Measurements from ENCODE around the gene SPSB1. TPM values are rescaled to one million over a fixed set of nuclear protein-coding genes. Genes with fewer than 3 reads are reported as not detected.

The SPSB1 gene
- total RNA-seq, 4 donors from 2014 or later, result 12.3 to 29.6 (median 20.7) TPM

DNA sequence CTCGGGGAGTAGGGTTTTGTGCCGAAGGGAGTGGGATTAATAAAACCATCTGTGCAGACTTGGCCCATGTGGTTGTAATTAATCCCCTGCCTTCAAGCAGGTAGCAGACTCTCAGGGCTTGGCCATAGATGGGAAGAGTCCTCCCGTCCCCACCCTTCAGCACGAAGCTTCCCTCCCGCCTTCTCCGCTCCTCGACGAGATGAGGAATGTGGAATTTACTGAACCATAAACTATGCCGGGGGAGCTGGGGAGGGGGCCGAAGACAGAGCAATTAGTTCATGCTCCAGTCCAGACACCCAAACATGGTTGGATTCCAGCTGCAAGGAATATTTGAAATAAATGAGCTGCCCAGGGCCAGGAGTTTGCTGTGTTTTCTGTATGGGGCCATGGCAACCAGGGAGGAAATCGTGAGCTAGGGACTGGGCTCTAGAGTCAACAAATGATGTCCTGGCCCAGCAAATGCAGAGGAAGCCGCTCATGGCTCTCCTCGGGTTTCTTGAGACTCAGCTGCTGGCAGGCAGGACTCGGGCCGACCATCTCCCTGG, 78.8 kb downstream of the SPSB1 start:
- Histone ChIP-seq H3K4me1 (peaks cover 8 to 27% of the 10 kb centered on the region in 2 donors), H3K36me3 (no peaks in the 10 kb centered on the region), H3K27me3 (no peaks in the 10 kb centered on the region), H3K9me3 (no peaks in the 10 kb centered on the region), H3K4me3 (no peak overlapping the region), H3K27ac (peak overlapping the region; percentile 94 to 95)
- TF ChIP-seq POLR2A (IDR thresholded peaks at IDR 0.05) (no peak), CTCF (IDR thresholded peaks at IDR 0.05) (no peak)
- DNase-seq, result peak; percentile 80 to 85
- intact Hi-C loops (cut with DNase I; ENCODE audit: low total_unique reads), result no loop called here

GRCh38 chr1:9371951-9372350, 79.3 kb downstream of the SPSB1 start:
- no peaks in the 10 kb centered on the region for H3K36me3 ChIP-seq
- no peak for TF ChIP-seq CTCF (IDR thresholded peaks at IDR 0.05)
- TF ChIP-seq POLR2A (IDR thresholded peaks at IDR 0.05), result no peak
- H3K27ac ChIP-seq, result peak overlapping the region; percentile 94 to 95
- intact Hi-C loops (cut with DNase I; ENCODE audit: low total_unique reads), result no loop called here
- H3K27me3 ChIP-seq, result no peaks in the 10 kb centered on the region
- peaks cover 11 to 27% of the 10 kb centered on the region in 2 donors for H3K4me1 ChIP-seq
- DNase-seq, result no peak
- H3K9me3 ChIP-seq, result no peaks in the 10 kb centered on the region
- H3K4me3 ChIP-seq, result no peak overlapping the region

GRCh38 chr1:9373619-9374018, 80.9 kb downstream of the SPSB1 start:
- Histone ChIP-seq H3K4me1 (peaks cover 19 to 40% of the 10 kb centered on the region in 2 donors), H3K27ac (peak overlapping the region; percentile 94 to 95), H3K36me3 (no peaks in the 10 kb centered on the region), H3K27me3 (no peaks in the 10 kb centered on the region), H3K9me3 (no peaks in the 10 kb centered on the region), H3K4me3 (no peak overlapping the region)
- DNase-seq, result no peak
- intact Hi-C loops (cut with DNase I; ENCODE audit: low total_unique reads), result no loop called here
- TF ChIP-seq POLR2A (IDR thresholded peaks at IDR 0.05), result no peak
- TF ChIP-seq CTCF (IDR thresholded peaks at IDR 0.05), result no peak

DNA sequence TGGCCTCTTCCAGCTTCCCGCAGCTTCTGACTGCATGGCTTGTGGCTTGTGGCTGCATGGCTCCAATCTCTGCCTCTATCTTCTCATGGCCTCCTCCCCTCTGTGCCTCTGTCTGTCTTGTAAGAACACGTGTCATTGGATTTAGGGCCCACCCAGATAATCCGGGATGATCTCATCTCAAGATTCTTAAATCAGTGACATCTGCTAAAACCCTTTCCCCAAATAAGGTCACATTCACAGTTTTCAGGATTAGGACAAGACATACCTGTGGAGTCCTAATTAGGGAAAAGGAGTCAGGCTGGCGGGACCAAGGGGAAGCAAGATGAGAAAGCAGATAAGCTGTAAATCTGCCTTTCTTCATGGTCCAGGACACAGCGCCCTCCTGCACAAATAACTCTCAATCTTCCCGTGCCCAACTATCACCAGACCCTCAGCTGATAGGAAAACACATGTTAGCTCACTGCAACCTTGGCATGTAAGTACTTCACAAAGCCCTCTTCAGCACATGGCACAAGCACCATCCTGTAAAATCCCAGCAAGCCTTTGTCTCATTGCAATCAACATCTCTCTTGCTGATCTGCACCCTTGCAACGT, 82.2 kb downstream of the SPSB1 start:
- no peak overlapping the region for H3K4me3 ChIP-seq
- peak overlapping the region; percentile 94 to 95 for H3K27ac ChIP-seq
- peaks cover 21 to 40% of the 10 kb centered on the region in 2 donors for H3K4me1 ChIP-seq
- H3K9me3 ChIP-seq, result no peaks in the 10 kb centered on the region
- no peak for DNase-seq
- no peaks in the 10 kb centered on the region for H3K27me3 ChIP-seq
- intact Hi-C loops (cut with DNase I; ENCODE audit: low total_unique reads), result no loop called here
- TF ChIP-seq POLR2A (IDR thresholded peaks at IDR 0.05), result no peak
- no peak for TF ChIP-seq CTCF (IDR thresholded peaks at IDR 0.05)
- no peaks in the 10 kb centered on the region for H3K36me3 ChIP-seq

- Histone ChIP-seq H3K9me3 (no peaks in the 10 kb centered on the region), H3K4me3 (no peak overlapping the region), H3K27me3 (no peaks in the 10 kb centered on the region), H3K27ac (peak overlapping the region; percentile 94 to 95), H3K4me1 (peaks cover 21 to 39% of the 10 kb centered on the region in 2 donors), H3K36me3 (no peaks in the 10 kb centered on the region)
- intact Hi-C loops (cut with DNase I; ENCODE audit: low total_unique reads), result no loop called here
- TF ChIP-seq POLR2A (IDR thresholded peaks at IDR 0.05) (no peak), CTCF (IDR thresholded peaks at IDR 0.05) (no peak)
- peak; percentile 80 to 81 for DNase-seq
Observed at GRCh38 chr1:9375912-9376311, 83.2 kb downstream of the SPSB1 start.

Data from uterus (tissue), 4 donors.